ENCODE measurements around the gene SLC4A4.

DNA sequence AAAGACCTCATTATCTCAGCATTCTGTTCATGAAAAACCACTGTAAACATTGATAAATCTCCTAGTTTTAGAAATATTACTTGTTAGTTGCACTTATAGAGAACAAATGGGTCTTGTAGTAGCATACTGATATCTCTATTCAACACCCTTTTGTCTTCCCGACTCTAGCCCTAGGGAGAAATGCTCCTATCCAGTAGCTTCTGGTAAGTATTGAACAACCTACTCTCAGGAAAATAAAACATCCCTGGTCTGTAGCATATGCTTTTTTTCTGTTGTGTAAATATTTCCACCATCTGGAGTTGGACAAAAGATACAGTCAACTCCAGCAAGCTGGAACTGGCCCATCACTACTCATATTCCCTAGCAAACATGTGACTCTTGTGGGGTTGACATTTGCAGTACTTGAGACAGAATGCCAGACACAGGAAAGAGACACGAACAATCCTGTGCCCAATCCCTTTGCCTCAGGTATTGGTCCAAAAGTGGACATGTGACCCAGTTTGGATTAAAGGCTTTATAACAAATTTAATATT is 256.8 kb downstream of the SLC4A4 start:
- TF ChIP-seq ZNF416 (CRISPR knock-in tag; IDR thresholded peaks at IDR 0.05) (no peak), ETV6 (CRISPR knock-in tag; IDR thresholded peaks at IDR 0.05) (no peak)
